Embryonic facial prominence (tissue), 1 donor: ENCODE measurements around the gene TTLL9.

Experiments
- DNase-seq: peaks from one replicate; pipeline ENCODE4 v3.0.0-alpha.2; 2016; ENCODE audit errors: extremely low spot score

The TTLL9 gene

DNA sequence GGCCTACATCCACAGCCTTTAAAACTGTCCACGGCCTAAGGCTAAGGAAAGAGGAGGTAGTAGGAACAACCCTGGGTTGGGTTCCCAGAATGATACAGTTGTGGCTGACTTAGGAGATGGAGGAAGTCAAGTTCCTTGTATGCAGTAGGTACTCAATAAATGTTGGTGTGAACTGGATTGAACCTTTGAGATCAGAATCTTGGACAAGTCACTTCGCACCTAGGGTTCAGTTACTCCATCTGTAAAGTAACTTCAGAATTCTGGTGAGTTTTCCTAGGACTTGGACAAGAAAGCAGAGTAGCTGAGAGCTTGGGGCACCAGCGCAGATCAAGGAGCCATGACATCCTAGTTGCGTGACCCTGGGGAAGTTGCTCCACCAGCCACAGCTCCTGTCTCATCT lies 106.6 kb downstream of the TTLL9 start:
- DNase-seq = no peak

DNA sequence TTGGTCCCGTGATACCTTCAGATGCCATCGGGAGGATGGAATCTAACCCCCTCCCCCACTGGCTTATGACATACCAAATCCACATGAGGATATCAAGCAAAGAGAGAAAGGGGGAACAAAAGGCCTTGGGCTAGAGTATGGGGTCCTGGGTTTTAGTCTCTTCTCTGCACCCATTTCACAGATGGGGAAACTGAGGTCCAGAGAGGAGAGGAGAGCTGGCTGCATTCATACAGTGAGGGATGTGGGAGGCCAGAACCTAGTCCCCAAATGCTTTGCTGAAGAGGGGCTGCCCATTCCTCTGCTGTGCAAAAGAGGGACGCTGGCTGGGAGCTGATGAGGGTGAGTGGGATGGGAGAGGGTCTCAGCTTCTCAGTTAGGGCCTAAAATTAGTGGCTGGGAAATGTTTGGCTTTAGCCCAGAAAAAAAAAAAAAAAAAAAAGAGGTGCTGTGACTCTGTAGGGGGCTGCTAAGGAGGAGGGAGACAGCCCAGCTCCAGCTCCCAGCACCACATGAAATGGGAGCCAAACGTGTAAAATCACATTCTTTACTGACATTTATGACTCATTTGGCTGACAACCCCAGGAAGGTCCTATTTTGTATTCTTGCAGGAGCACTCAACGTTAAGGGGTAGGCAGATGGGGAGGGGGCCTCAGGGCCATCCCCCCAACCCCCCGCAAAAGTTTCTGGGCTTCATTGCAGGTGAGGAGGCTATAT lies 109.4 kb downstream of the TTLL9 start:
- no peak for DNase-seq

GRCh38 chr20:31981784-31982183 lies 111.3 kb downstream of the TTLL9 start:
- no peak for DNase-seq

DNA sequence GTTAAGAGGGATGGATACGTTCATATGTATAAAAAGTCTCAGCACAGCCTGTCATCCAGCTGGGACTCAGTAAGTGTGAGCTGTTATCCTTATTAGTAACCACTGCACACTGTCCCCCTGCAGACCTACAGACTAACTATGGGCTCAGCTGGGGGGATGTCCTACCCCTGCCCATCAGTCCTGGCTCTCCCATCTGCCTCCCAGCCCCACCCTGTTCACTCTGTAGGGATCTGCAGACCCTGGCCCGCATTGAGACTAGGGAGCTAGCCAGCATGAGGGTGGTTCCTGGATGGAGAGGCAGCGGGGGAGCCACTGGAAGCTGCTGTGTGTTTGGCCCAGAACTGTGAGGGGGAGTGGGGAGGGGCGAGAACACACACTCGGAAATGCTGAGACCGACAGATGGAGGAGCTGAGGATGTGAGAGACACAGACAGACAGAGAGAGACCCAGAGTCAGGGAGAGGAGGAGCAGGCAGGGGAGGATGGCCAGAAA lies 114.6 kb downstream of the TTLL9 start:
- DNase-seq = no peak

DNA sequence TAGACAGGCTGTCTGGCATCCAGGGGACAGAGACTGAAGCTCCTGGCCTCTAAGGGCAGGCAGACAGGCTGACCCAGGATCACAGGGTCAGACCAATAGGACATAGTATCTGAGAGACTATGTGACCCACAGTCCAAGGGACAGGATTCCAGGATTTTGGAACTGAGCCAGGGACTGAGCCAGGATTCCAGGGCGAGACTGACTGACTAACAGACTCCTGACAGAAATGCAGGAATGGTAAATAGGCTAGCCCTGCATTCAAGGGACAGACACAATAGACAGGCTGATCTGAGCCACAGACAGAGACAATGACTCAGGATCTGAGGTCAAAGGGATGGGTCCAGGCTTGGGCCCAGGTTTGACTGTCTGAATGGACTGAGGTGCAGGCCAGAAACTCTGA lies 117.3 kb downstream of the TTLL9 start:
- no peak for DNase-seq

GRCh38 chr20:31988430-31989015 lies 118.1 kb downstream of the TTLL9 start:
- DNase-seq = no peak

- DNase-seq = no peak
These were observed 118.7 kb downstream of the TTLL9 start for GRCh38 chr20:31989030-31989645.

GRCh38 chr20:31990641-31991338 lies 120.4 kb downstream of the TTLL9 start:
- DNase-seq = no peak

GRCh38 chr20:31991339-31991705 lies 120.9 kb downstream of the TTLL9 start:
- no peak for DNase-seq

DNA sequence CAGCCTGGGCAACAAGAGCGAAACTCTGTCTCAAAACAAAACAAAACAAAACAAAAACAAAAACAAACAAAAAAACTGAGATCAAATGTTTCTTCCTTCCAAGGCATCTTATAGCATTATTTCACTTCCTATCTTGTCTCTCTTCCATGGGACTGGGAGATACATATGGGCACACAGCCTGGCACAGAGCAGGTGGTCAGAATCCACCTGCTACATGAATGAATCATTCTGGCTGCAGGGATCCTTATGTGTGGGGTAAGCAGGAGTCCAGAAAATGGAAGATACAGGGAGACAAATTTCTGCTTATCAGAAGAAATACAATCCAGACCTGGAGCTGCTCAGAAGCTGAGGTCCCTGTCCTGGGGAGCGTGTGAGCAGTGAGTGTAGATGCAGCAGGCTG lies 121.7 kb downstream of the TTLL9 start:
- no peak for DNase-seq
